Measurements from ENCODE around the gene DSC2.

DSC2 gene

GRCh38 chr18:31097666-31098065 is 4.6 kb downstream of the DSC2 start:
- no peak for DNase-seq

- DNase-seq, result no peak
These were observed 8.3 kb downstream of the DSC2 start for GRCh38 chr18:31093880-31094279.

DNA sequence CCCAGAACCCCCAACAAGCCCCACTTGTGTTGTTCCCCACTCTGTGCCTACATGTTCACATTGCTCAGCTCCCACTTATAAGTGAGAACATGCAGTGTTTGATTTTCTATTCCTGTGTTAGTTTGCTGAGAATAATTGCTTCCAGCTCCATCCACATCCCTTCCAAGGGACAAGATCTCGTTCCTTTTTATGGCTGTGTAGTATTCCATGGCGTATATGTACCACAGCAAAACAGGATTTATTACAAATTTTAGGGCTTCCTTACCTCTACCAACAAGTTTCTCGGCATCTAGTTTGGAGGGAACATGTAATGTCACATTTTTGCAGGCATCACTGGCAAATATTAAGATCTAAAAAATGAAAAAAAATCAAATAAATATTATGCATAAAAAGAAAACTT is 8.9 kb downstream of the DSC2 start:
- DNase-seq, result no peak

DNA sequence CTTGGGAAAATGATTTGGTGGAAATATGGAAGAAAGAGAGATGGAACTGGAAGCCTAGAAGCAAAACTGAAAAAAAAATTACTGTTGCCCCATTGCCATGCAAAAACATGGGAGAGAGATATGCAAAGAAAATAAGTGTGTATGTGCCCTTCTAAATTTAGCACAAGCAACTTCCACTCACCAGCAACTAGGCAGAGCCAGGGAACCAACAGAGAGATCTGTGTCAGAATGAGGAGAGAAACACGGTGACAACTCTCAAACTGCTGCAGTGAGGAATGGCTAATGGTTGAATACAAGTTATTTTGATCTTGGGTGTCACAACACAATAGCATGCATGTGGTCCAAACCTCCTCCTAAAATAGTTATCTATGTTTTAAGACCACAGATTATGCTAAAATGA is 10.9 kb downstream of the DSC2 start:
- DNase-seq, result no peak

- DNase-seq, result no peak
These were observed 13.7 kb downstream of the DSC2 start for GRCh38 chr18:31088532-31088931.

DNA sequence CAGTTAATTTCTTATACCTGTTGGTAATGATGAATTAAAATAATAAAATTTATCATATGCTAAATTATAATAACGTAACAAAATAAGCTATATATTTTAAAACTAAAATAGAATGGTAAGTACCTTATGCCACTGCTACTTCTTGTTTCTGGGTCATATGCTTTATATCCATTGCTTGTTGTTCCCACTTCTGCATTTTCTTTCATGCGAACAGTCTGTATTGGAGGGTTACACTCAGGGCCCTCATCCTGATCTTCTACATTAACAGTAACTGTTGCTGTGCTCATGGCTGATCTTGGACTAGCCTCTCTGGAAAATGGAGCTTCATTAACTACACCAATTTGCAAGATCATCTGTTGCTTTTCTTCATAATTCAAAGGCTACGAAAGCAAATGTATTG is 22.2 kb downstream of the DSC2 start:
- peak; percentile 10 for DNase-seq

DNA sequence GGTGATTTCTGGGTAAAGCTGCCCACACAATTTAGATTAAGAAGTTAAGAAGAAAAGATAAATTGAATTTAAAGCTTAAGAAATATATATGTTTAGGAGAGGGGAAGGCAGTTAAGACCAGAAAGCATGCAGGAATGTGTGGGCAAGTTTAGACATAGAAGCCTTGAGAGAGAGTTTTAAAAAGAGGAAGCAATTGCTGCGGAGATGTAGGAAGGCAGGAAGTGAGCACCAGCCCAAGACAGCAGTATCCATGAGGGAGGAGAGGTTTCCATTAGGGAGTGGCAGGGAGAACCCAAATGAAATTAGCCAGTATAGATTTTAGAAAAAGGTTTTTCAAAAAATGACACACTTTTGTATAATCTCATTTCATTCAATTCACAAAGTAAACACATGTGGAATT is 24.3 kb downstream of the DSC2 start:
- DNase-seq, result peak; percentile 17

GRCh38 chr18:31072175-31072574 is 30.0 kb downstream of the DSC2 start:
- no peak for DNase-seq

GRCh38 chr18:31070206-31070605 is 32.0 kb downstream of the DSC2 start:
- no peak for DNase-seq

DNA sequence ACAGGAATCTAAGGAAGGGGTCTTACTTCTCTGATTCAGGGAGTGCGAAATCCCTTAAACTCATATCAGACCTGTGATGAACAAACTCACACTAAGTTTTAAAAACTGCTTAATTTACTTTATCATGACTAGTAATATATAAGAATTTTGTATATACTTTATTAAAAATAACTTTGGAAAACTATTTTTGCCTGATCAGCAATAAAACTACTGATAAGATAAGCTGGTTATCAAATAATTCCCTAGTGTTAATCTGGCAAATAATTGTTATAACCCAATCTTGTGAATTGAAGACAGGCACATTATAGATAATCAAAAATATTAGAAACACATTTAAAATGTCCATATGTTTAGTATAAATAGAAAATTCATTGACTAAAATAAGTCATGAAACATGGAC is 36.0 kb downstream of the DSC2 start:
- DNase-seq, result no peak

DNA sequence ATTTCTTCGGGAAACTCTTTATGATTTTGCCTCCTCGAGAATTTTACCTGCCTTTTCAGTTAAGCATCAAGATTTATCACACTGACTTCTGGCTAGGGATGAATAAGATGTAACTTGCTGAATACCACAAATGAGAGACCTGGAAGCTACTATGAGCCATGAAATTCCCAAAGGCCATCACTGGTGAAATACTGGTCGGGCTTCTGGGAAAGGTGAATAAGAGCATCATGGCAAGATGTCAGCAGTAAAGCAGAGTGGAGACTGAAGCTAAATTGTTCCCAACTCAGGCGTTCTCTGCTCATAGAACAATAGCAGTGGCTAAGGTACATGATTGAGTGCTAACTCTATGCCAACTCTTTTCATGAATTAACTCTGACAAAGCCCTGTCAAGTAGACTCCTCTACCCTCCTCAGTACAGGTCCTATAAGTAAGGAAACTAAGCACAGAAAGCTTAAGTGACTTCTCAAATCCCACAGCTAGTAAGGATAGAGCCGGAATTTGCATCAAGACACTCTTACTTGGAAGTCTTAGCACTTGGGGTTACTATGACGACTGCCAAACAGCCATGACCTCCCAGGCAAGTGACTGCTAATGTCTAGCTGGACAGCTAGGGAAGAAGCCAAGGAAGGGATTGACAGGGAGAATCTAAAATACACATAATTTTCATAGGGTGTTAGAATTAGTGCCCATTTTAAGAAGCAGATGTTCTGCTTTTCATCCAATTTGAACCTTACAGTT is 37.0 kb downstream of the DSC2 start:
- DNase-seq, result no peak

DNA sequence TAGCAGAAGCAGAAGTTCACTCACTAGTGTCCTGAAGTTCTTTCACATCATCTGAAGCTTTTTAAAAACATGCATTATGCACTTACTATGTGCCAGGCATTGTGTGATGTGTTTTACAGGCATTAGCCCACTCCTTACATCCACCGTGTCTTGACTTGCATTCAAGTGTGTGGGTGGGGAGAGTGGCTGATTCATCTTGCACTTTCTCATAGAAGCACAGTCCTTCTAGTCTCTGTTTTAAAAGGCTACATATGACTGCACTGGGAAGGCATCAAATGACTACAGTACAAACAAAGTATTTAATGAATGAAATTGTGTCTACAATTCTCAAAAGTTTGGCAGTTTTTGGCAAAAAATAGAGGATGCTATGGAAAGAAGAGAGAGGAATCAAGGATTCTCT is 38.1 kb downstream of the DSC2 start:
- no peak for DNase-seq

DNA sequence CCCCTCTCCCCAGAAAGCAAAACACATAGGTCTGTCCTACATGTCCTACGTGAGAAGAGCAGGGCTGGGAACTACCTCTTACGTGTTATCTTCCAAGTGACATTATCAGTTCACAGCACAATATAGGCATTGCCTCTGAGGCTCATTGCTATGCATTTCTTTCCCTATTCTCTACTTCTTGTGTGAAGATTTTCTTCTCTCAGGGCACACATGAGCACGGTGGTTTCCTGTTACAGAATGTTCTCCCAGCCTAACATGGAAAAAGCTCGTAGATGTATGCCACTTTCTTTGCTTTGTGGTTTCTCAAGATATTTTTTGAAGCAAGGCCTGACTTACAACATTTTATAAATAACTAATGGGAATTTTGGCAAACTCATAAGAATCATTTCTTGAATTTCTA is 40.3 kb downstream of the DSC2 start:
- DNase-seq, result peak; percentile 8

GRCh38 chr18:31058897-31059296 is 43.3 kb downstream of the DSC2 start:
- no peak for DNase-seq

DNA sequence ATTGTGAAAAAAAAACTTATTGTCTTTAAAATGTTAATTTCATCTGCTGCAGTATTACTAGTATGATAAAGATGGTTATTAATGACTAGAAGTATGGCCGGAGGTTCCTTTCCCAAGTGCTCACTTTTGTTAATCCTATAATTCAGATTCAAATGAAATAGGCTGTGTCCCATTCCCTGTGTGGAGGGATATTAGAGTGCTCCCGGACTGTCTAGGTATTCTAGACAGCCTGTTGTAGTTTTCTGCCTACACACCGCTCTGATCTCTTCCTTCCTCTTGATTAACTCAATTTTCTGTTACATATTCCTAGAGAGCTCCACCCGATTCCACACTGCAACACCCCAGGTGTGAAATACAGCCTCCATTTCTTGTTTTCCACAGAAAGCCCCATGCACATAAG is 44.3 kb downstream of the DSC2 start:
- DNase-seq, result no peak

DNA sequence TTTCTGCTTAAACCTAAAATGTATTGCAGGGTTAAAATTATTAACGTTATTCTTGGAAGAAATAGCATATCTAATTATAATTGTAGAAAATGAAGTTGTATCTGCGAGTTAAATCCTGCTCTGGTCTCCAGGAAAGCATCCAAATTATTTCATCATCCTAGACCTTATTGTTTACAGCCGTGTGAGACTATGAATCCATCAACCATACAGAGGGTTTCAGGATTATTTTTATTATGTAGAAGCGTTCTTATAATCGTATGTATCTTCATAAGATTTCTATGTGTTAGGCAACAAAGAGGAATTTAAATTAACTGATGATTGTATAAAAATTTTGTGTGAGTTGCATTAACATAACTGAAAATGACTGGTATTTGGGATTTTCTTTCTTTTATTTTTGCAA is 45.2 kb downstream of the DSC2 start:
- DNase-seq, result no peak

GRCh38 chr18:31056296-31056695 is 45.9 kb downstream of the DSC2 start:
- DNase-seq, result no peak

DNA sequence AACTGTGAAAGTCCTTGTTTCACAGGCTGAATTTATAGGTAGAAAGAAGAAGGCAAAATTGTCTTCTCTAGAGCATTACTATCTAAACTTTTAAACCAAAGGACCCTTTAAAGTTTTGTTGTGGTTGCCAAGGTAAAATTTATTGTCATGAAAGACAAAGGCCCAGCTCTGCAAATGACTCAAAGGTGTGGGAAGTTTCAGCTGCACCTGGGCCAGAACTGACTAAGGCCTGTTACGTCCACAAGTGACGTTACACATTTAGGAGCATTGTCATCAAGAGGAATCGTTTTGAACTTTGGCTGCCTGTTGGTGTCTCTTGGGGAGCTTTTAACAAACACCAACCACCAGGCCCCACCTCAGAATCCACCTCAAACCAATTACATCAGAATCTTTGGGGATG is 51.6 kb downstream of the DSC2 start:
- DNase-seq, result no peak

- peak; percentile 1 for DNase-seq
These were observed 53.0 kb downstream of the DSC2 start for GRCh38 chr18:31049189-31049588.

DNA sequence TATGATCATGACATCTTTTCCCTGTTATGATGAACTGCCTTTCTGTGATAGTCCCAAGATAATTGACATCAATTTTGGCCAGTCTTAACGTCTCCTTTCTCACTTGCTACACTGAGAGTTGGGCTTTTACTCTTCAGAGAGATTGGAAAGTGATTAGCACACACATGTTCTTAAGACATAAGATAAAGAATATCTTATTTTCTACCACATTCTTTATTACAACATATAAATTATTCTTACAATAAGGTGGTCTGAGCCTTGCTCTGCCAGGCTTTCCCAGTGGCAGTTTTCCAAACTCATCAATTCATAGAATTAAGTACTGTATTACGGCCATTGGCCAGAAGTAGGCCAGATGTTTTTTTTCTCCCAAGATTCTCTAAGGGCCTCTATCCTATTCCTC is 54.0 kb downstream of the DSC2 start:
- DNase-seq, result no peak

- no peak for DNase-seq
These were observed 55.3 kb downstream of the DSC2 start for GRCh38 chr18:31046916-31047315.

DNA sequence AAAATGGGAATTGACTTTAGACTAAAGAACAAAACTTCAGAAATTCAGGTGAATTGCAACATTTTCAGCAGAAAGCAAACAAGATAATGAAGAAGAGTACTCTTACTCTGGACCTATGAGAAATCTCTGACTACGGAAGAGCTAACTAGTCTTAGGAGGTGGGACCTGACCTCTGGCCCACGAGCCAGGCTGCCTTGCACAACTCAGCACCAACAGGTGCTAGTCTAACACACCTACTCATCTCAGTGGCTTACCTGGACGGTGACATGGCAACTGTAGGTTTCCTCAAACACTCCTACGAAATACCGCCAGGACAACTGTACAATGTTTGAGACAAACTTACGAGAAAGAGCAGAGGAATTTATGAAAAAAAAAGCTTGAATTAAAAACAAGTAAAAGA is 56.6 kb downstream of the DSC2 start:
- no peak for DNase-seq

GRCh38 chr18:31044926-31045325 is 57.3 kb downstream of the DSC2 start:
- no peak for DNase-seq

DNA sequence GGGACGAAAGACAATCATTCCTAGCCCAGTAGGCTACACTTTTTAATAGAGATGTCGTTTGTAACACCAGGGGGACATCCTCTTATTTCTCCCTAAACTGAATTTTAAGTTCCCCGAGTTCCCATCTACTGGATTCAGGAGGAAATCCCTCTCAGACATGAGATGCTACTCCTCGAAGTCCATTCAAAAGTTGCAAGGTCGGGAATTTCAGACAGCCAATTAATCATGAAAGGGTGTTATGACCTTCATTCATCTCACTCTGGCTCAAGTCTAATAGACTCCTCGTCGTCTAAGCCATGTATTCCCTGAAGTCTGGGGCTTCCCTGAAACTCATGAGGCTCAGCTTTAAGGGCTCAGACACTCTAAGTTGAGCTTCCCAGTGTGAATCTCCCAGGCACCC is 58.5 kb downstream of the DSC2 start:
- no peak for DNase-seq

GRCh38 chr18:31042406-31043181 is 59.6 kb downstream of the DSC2 start, which contains the start of gene DSC3:
TSS of gene DSC3 (minus strand) at chr18:31042742. CDS start at chr18:31042660, 82 bp downstream.
- DNase-seq, result peak; percentile 5
